GM13976 (cell line): ENCODE data around the gene TOP1.

Experiments
- DNase-seq: peaks from one replicate; pipeline ENCODE4 v3.0.0; 2012; ENCODE audit warnings: low spot score
- in situ Hi-C: fragments of 300-500 bp; cut with MboI; formaldehyde crosslinking; loops from one replicate; pipeline ENCODE4 v1.12.0; 2022; ENCODE audit warnings: low sequenced_read_pairs, mixed read lengths, inconsistent platforms; ENCODE audit not compliant: unreplicated experiment
- TF ChIP-seq, protein P1 (sequence below): IDR thresholded peaks from 2 replicates; pipeline ENCODE4 v1.5.1; 2012; ENCODE audit warnings: borderline replicate concordance, mild to moderate bottlenecking; ENCODE audit not compliant: insufficient read depth; ENCODE audit errors: extremely low read depth, missing control alignments, control extremely low read depth

Gene TOP1

DNA sequence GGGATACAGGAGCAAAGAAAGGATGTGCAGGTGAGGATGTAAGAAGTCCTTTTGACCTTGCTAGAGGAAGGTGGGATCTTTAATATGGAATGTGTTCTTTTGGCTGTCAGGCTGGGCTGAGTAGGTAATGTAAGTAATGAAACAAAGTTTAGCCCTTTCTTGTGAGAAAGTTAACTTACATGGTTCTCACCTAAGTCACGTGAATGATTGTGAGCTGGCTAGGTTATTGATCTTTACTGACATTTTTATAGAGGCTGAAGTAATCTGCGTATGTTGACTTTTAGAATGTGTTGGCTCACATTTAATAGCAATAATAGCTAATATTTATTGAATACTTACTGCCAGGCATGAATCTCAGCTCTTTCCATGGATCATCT lies 2.6 kb downstream of the TOP1 start:
- TF ChIP-seq, protein P1, sequence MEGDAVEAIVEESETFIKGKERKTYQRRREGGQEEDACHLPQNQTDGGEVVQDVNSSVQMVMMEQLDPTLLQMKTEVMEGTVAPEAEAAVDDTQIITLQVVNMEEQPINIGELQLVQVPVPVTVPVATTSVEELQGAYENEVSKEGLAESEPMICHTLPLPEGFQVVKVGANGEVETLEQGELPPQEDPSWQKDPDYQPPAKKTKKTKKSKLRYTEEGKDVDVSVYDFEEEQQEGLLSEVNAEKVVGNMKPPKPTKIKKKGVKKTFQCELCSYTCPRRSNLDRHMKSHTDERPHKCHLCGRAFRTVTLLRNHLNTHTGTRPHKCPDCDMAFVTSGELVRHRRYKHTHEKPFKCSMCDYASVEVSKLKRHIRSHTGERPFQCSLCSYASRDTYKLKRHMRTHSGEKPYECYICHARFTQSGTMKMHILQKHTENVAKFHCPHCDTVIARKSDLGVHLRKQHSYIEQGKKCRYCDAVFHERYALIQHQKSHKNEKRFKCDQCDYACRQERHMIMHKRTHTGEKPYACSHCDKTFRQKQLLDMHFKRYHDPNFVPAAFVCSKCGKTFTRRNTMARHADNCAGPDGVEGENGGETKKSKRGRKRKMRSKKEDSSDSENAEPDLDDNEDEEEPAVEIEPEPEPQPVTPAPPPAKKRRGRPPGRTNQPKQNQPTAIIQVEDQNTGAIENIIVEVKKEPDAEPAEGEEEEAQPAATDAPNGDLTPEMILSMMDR: no peak
- in situ Hi-C loops: no loop called here
- DNase-seq: no peak

DNA sequence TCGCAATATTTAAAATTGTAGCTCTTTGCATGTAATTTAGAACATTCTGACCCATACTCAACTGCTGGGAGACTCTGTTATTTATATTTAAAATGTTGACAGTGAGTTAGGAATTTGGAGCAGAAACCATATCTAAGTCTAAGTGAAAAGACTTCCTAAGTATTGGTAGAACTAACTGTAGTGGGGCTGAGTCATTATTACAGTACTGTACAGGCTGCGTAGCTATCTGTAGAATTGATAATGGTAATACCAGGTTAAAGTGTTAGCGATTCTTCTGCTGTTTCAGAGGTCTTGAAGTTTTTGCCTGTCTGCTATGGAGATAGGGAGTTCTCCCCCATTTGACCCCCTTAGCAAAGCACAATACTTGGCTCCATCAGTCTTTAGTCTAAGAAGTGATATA lies 3.6 kb downstream of the TOP1 start:
- no peak for DNase-seq
- TF ChIP-seq, protein P1: no peak
- in situ Hi-C loops: no loop called here

DNA sequence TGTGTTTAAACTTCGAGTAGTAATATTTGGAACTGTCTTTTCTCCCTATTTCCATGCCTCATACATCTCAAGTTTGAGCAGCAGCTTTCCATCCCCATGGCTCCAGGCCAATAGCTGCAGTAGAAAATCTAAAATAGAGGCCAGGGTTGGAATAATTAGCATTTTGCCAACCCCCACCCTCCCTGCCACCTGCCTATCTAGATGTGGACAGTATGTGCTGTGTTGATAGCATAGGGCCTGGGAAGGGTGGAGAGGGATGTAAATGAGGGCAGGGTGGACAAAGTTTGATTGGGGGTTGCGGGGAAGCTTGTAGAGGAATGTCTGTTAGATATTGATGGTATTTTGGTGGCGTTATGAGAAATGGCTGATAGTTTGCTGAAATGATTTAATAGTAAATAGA lies 5.6 kb downstream of the TOP1 start:
- TF ChIP-seq, protein P1: no peak
- no peak for DNase-seq
- in situ Hi-C loops: no loop called here

DNA sequence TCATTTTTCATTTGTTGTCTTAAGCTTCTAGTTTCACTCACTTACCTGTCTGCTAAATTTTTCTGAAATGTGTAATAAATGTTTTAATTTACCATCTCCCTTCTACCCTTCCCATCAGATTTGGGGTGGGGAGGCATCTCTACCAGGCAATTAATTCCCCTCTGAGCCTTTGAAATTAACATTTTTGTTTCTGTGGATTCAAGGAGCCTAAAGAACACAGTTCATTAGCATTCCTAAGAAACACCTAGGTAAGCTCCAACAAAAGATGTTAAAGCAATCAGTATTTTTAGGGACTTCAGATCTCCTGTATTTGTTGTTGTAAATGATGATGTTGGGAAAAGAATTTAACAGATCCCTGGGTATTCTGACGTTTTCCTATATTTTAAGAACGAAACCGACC lies 6.6 kb downstream of the TOP1 start:
- in situ Hi-C loops: no loop called here
- TF ChIP-seq, protein P1: no peak
- DNase-seq: no peak

DNA sequence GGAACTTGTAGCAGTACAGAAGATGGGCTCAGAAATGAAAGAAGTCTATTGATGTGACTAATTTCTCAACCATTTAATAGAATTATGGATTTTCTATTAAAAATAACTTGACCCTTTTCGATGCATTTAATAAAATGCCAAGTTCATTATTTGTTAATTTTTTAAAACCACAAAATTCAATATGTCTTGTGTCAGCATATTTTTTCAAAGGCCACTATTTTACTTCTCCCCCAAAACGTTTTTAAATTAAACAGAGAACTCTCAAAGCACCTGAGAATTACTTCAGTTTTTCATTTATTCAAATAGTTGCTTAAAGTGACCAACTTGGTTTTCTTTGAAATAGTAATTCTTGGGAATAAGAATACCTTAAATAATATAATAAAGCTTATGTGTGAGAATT lies 8.6 kb downstream of the TOP1 start:
- in situ Hi-C loops: no loop called here
- TF ChIP-seq, protein P1: no peak
- DNase-seq: no peak

DNA sequence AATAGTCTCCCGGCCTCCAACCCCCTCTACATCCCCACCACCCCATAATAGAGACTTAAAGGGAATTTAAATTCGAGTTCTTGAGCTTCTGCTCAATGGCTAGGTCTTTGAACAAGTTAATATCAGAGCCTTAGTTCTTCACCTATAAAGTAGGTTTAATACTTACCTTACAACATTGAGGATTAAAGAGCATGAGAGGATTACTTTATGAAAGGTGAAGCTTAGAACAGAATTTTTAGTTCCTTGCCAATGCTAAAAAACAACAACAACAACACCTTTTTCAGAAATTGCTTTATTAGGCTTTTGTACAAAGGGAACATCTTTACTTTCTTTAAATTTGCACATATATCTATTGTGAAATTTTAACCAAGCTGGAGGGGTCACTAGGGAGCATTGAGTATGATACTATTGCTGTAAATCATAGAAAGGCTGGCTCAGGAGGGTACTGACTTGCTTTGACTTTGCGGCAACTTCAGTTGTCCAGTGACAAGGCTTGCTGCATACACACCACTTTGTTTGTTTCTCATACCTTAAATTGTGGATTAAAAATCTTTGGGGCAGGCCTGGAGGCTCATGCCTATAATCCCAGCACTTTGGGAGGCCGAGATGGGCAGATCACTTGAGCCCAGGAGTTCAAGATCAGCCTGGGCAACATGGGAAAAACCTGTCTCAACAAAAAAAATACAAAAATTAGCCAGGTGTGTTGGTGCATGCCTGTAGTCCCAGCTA lies 9.7 kb downstream of the TOP1 start:
- in situ Hi-C loops: no loop called here
- no peak for DNase-seq
- TF ChIP-seq, protein P1: no peak
